ENCODE results near the gene ADAMTS1.

Gene ADAMTS1

GRCh38 chr21:26800455-26800854, 44.8 kb downstream of the ADAMTS1 start:
- no peak for DNase-seq
- no peaks in the 10 kb centered on the region for H3K4me1 Mint-ChIP-seq (ENCODE audit: low read depth in 2 of 2)
- H3K27ac Mint-ChIP-seq: no peak overlapping the region

GRCh38 chr21:26800001-26800400, 45.2 kb downstream of the ADAMTS1 start:
- Mint-ChIP-seq H3K27me3 (peaks cover 0 to 13% of the 10 kb centered on the region in 2 donors), H3K4me3 (no peak overlapping the region), H3K36me3 (ENCODE audit: insufficient read depth) (no peaks in the 10 kb centered on the region), H3K4me1 (ENCODE audit: low read depth in 2 of 2) (no peaks in the 10 kb centered on the region), H3K9me3 (peaks cover 0 to 3% of the 10 kb centered on the region in 2 donors), H3K27ac (no peak overlapping the region)
- DNase-seq (no peak), ATAC-seq (replicated peaks) (no peak)

More at GRCh38 chr21:26800455-26800854, 44.8 kb downstream of the ADAMTS1 start:
- H3K36me3 Mint-ChIP-seq (ENCODE audit: insufficient read depth): no peaks in the 10 kb centered on the region
- peaks cover 0 to 3% of the 10 kb centered on the region in 2 donors for H3K9me3 Mint-ChIP-seq
- H3K27me3 Mint-ChIP-seq: peaks cover 0 to 13% of the 10 kb centered on the region in 2 donors
- ATAC-seq (replicated peaks): no peak
- no peak overlapping the region for H3K4me3 Mint-ChIP-seq

DNA sequence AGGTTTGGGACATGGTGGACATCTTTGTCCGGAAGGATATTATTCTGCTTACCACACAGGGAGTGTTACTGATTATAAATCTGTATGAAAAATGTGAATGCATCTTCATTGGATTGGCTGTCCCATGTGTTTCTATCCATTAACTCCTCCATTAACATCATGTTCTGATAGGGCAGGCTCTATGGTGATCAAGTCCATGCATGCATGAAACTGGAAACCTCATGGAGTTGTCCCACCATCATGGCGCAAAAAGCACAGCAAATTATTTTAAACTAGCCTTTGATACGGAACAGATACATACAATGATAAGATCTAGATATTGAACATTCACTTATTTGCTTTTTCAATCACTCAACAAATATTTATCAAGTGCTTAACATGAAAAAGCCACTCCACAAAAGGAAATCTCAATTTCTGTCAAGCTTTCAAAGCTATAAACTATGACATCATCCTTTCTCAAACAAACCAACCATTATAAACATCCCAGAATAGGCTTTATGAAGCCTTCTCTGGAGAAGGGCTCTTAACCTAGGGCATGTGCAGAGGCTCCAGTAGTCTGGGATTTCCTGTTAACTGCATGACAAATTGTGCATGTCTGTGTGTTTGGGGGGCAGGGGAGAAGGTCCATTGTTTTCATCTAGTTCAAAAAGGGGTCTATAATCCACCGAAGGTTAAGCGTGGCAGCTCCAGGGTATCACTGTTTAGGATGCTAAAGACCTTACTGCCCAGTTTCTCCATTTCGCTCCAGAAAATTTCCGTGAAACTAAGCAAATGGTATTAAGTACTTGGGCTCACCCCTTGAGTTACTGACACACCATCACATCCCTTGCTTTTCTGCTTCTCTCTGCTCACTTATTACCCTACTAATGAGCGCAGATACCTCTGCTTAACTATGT, 46.1 kb downstream of the ADAMTS1 start:
- no peak overlapping the region for H3K4me3 Mint-ChIP-seq
- H3K27ac Mint-ChIP-seq: no peak overlapping the region
- DNase-seq (no peak), ATAC-seq (replicated peaks) (no peak)
- no peaks in the 10 kb centered on the region for H3K36me3 Mint-ChIP-seq (ENCODE audit: insufficient read depth)
- H3K27me3 Mint-ChIP-seq: peaks cover 0 to 10% of the 10 kb centered on the region in 2 donors
- peaks cover 0 to under 1% of the 10 kb centered on the region in 2 donors for H3K9me3 Mint-ChIP-seq
- H3K4me1 Mint-ChIP-seq (ENCODE audit: low read depth in 2 of 2): no peaks in the 10 kb centered on the region

GRCh38 chr21:26797878-26798456, 47.2 kb downstream of the ADAMTS1 start:
- Mint-ChIP-seq H3K27me3 (peaks cover 0 to 6% of the 10 kb centered on the region in 2 donors), H3K36me3 (ENCODE audit: insufficient read depth) (peaks cover 3% of the 10 kb centered on the region), H3K4me1 (ENCODE audit: low read depth in 2 of 2) (no peaks in the 10 kb centered on the region), H3K27ac (no peak overlapping the region), H3K9me3 (peaks cover 4 to 9% of the 10 kb centered on the region in 2 donors), H3K4me3 (no peak overlapping the region)
- DNase-seq: no peak
- ATAC-seq (replicated peaks): no peak

- peaks cover 0 to 6% of the 10 kb centered on the region in 2 donors for H3K27me3 Mint-ChIP-seq
- no peak for ATAC-seq (replicated peaks)
These were observed 49.3 kb downstream of the ADAMTS1 start for GRCh38 chr21:26795866-26796329.

GRCh38 chr21:26795412-26795805, 49.8 kb downstream of the ADAMTS1 start:
- peaks cover 0 to 5% of the 10 kb centered on the region in 2 donors for H3K27me3 Mint-ChIP-seq
- H3K27ac Mint-ChIP-seq: no peak overlapping the region
- no peaks in the 10 kb centered on the region for H3K4me1 Mint-ChIP-seq (ENCODE audit: low read depth in 2 of 2)
- no peak for DNase-seq
- ATAC-seq (replicated peaks): no peak
- peaks cover 3% of the 10 kb centered on the region for H3K36me3 Mint-ChIP-seq (ENCODE audit: insufficient read depth)
- peaks cover 5 to 12% of the 10 kb centered on the region in 2 donors for H3K9me3 Mint-ChIP-seq
- H3K4me3 Mint-ChIP-seq: no peak overlapping the region

More at GRCh38 chr21:26795866-26796329, 49.3 kb downstream of the ADAMTS1 start:
- no peak overlapping the region for H3K27ac Mint-ChIP-seq
- peaks cover 3% of the 10 kb centered on the region for H3K36me3 Mint-ChIP-seq (ENCODE audit: insufficient read depth)
- no peaks in the 10 kb centered on the region for H3K4me1 Mint-ChIP-seq (ENCODE audit: low read depth in 2 of 2)
- H3K4me3 Mint-ChIP-seq: no peak overlapping the region
- DNase-seq: no peak
- peaks cover 5 to 12% of the 10 kb centered on the region in 2 donors for H3K9me3 Mint-ChIP-seq

- Mint-ChIP-seq H3K4me3 (no peak overlapping the region), H3K27me3 (no peaks in the 10 kb centered on the region), H3K9me3 (peaks cover 5 to 12% of the 10 kb centered on the region in 2 donors), H3K36me3 (ENCODE audit: insufficient read depth) (peaks cover 3% of the 10 kb centered on the region), H3K27ac (no peak overlapping the region), H3K4me1 (ENCODE audit: low read depth in 2 of 2) (no peaks in the 10 kb centered on the region)
- DNase-seq (no peak), ATAC-seq (replicated peaks) (no peak)
These were observed 50.4 kb downstream of the ADAMTS1 start for GRCh38 chr21:26794597-26795411.

DNA sequence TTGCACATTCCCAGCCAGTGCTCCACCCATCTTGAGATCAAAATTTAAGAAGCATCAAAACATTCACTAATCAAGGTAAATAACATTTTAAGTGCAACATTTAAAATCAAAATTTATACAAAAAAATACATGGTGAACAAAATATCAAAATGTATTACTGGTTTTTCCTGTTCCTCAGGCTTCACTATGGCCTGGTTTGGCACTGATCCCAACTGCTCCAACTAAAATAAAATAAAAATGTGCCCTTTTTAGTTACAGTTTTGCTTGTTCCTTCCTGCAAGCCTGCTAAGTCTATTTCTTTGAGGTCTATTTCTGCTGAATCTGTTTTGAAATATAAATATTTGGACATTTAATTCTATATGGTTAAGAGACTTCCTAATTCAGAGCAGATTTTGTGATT, 54.9 kb downstream of the ADAMTS1 start:
- no peak for DNase-seq
- H3K36me3 Mint-ChIP-seq (ENCODE audit: insufficient read depth): peaks cover 3% of the 10 kb centered on the region
- H3K4me1 Mint-ChIP-seq (ENCODE audit: low read depth in 2 of 2): no peaks in the 10 kb centered on the region
- ATAC-seq (replicated peaks): no peak
- no peak overlapping the region for H3K4me3 Mint-ChIP-seq
- no peaks in the 10 kb centered on the region for H3K27me3 Mint-ChIP-seq
- H3K27ac Mint-ChIP-seq: no peak overlapping the region
- peaks cover 5 to 12% of the 10 kb centered on the region in 2 donors for H3K9me3 Mint-ChIP-seq

DNA sequence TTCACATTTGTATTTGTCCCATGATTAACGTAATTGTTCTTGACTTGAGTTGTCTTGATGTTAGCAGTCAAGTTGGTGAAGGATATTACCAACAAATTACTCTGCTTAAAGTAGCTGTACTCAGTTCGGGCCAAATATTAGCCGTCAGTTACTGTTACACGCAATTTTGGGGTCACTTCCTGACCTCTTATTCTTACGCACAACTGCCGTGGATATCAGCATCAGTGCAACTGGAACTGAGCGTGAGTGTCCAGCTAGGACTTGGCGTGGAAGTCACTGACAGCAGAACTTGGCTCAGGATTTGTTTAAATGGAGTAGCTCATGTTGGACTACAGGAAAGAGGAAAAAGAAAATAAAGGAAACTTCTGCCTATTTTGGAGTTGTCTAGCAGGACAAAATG, 56.4 kb downstream of the ADAMTS1 start:
- no peaks in the 10 kb centered on the region for H3K4me1 Mint-ChIP-seq (ENCODE audit: low read depth in 2 of 2)
- no peak overlapping the region for H3K27ac Mint-ChIP-seq
- H3K4me3 Mint-ChIP-seq: no peak overlapping the region
- peaks cover 5 to 10% of the 10 kb centered on the region in 2 donors for H3K9me3 Mint-ChIP-seq
- peaks cover 3% of the 10 kb centered on the region for H3K36me3 Mint-ChIP-seq (ENCODE audit: insufficient read depth)
- DNase-seq (no peak), ATAC-seq (replicated peaks) (no peak)
- no peaks in the 10 kb centered on the region for H3K27me3 Mint-ChIP-seq

Data from effector memory CD8-positive, alpha-beta T cell (primary cell).